Osteoblast (primary cell): ENCODE measurements around the gene POLA2. TPM values are rescaled to one million over a fixed set of nuclear protein-coding genes. Genes with fewer than 3 reads are reported as not detected.

Source experiments
- DNase-seq: peaks from one replicate; pipeline ENCODE4 v3.0.0; 2011; ENCODE audit warnings: low spot score, mixed read lengths; ENCODE audit not compliant: insufficient read length; ENCODE audit errors: missing footprints
- H2AFZ ChIP-seq: 2 replicates; pipeline ENCODE4 v1.6.0; 2011; ENCODE audit warnings: mild to moderate bottlenecking, low read length
- H3K27ac ChIP-seq: 2 replicates; pipeline ENCODE4 v1.5.1; 2011; ENCODE audit warnings: mild to moderate bottlenecking, low read depth, low read length, moderate library complexity
- H3K27me3 ChIP-seq: 2 replicates; pipeline ENCODE4 v1.6.0; 2012; ENCODE audit warnings: mild to moderate bottlenecking, control low read depth, inconsistent platforms, low read length, moderate library complexity; ENCODE audit not compliant: insufficient read depth
- H3K36me3 ChIP-seq: 2 replicates; pipeline ENCODE4 v1.5.1; 2011; ENCODE audit warnings: mild to moderate bottlenecking, low read length, control low read depth, moderate library complexity; ENCODE audit not compliant: insufficient read depth
- H3K4me1 ChIP-seq: 2 replicates; pipeline ENCODE4 v1.5.1; 2011; ENCODE audit warnings: mild to moderate bottlenecking, low read length, control low read depth, moderate library complexity; ENCODE audit not compliant: insufficient read depth
- H3K4me2 ChIP-seq: 2 replicates; pipeline ENCODE4 v1.6.0; 2011; ENCODE audit warnings: mild to moderate bottlenecking, low read length; ENCODE audit not compliant: insufficient read depth
- H3K4me3 ChIP-seq: fragments of 200-600 bp; sonication (generic); 3 replicates; pipeline ENCODE4 v1.5.1; 2012; ENCODE audit warnings: mild to moderate bottlenecking, low read length, inconsistent platforms; ENCODE audit not compliant: insufficient read depth
- H3K79me2 ChIP-seq: 2 replicates; pipeline ENCODE4 v1.6.0; 2012; ENCODE audit warnings: mild to moderate bottlenecking, low read length, control low read depth, inconsistent platforms; ENCODE audit not compliant: insufficient read depth
- H3K9me3 ChIP-seq: 2 replicates; pipeline ENCODE4 v1.5.1; 2011; ENCODE audit warnings: low read depth, low read length, control low read depth
- H4K20me1 ChIP-seq: 2 replicates; pipeline ENCODE4 v1.6.0; 2012; ENCODE audit warnings: mild to moderate bottlenecking, low read length, control low read depth; ENCODE audit not compliant: insufficient read depth
- total RNA-seq: library from RNA; depleted of rRNA; stranded (reverse); fragments of >200 nt; gene quantifications from 2 replicates; pipeline ENCODE4 v1.2.3, GENCODE V29; 2012
- TF ChIP-seq, protein P1 (sequence below): IDR thresholded peaks from 2 replicates; pipeline ENCODE4 v1.5.1; 2011; ENCODE audit warnings: mild to moderate bottlenecking, low read depth, low read length, moderate library complexity; ENCODE audit errors: extremely low read depth

POLA2 gene
- total RNA-seq, 1 donor: 4.3 TPM

DNA sequence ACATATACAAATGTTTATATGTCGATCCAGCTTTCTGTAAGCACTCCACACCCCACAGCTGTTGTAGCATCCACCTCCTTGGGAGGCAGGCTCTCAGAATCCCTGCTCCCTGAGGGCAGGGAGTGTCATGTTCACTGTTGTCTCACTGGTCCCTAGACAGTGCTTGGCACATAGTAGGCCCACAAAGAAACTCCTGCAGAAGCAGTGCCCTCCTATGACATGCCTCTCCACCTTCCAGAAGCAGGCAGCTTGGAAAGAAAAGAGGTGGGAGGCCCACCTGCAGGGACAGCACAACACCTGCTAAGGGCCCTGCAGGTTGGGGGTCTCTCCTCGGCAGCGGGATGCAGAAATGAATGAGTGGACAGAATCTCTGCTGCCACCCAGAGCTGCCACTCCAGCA lies 41.8 kb downstream of the POLA2 start:
- TF ChIP-seq, protein P1, sequence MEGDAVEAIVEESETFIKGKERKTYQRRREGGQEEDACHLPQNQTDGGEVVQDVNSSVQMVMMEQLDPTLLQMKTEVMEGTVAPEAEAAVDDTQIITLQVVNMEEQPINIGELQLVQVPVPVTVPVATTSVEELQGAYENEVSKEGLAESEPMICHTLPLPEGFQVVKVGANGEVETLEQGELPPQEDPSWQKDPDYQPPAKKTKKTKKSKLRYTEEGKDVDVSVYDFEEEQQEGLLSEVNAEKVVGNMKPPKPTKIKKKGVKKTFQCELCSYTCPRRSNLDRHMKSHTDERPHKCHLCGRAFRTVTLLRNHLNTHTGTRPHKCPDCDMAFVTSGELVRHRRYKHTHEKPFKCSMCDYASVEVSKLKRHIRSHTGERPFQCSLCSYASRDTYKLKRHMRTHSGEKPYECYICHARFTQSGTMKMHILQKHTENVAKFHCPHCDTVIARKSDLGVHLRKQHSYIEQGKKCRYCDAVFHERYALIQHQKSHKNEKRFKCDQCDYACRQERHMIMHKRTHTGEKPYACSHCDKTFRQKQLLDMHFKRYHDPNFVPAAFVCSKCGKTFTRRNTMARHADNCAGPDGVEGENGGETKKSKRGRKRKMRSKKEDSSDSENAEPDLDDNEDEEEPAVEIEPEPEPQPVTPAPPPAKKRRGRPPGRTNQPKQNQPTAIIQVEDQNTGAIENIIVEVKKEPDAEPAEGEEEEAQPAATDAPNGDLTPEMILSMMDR: no peak
- H3K27me3 ChIP-seq: no peaks in the 10 kb centered on the region
- H3K79me2 ChIP-seq: no peaks in the 10 kb centered on the region
- no peaks in the 10 kb centered on the region for H4K20me1 ChIP-seq
- H3K27ac ChIP-seq: no peak overlapping the region
- no peak overlapping the region for H2AFZ ChIP-seq
- DNase-seq: no peak
- no peak overlapping the region for H3K4me2 ChIP-seq
- H3K4me1 ChIP-seq: peaks cover 6% of the 10 kb centered on the region
- no peak overlapping the region for H3K4me3 ChIP-seq
- no peaks in the 10 kb centered on the region for H3K36me3 ChIP-seq
- no peaks in the 10 kb centered on the region for H3K9me3 ChIP-seq

DNA sequence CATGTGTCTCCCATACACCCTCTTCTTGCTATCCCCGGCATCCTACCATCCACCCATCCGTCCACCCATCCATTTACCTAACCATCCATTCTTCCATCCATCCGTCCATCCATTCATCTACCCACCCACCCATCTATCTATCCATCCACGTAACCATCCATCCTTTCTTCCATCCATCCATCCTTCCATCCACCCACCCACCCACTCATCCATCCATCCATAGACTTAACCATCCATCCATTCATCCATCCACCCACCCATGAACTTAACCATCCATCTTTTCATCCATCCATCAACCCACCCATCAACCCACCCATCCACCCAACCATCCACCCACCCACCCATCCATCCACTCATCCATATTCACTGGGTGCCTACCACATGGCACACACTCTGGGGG lies 42.3 kb downstream of the POLA2 start:
- no peaks in the 10 kb centered on the region for H4K20me1 ChIP-seq
- H3K36me3 ChIP-seq: no peaks in the 10 kb centered on the region
- no peak overlapping the region for H3K4me2 ChIP-seq
- TF ChIP-seq, protein P1: no peak
- no peak for DNase-seq
- H3K4me1 ChIP-seq: peaks cover 8% of the 10 kb centered on the region
- no peak overlapping the region for H3K4me3 ChIP-seq
- no peaks in the 10 kb centered on the region for H3K27me3 ChIP-seq
- H2AFZ ChIP-seq: no peak overlapping the region
- H3K27ac ChIP-seq: no peak overlapping the region
- H3K79me2 ChIP-seq: no peaks in the 10 kb centered on the region
- H3K9me3 ChIP-seq: no peaks in the 10 kb centered on the region

DNA sequence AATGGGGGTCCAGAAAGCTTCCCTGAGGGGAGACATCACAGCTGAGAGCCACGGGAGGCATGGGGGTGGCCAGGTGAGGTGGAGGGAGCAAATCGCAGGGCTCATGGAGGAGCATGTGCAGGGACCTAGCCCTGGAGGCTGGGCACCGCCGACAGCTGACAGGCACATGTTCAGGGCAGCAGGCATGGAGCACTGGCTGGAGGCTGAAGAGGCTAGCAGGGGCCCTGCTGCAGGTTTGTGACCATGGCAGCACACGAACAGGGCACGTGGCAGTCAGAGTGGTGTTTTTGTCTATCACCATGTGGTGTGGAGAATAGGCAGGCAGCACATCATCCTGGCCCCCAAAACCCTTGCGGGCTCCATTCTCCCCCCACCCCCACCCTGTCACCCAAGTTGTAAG lies 42.9 kb downstream of the POLA2 start:
- no peak overlapping the region for H3K4me2 ChIP-seq
- DNase-seq: no peak
- no peaks in the 10 kb centered on the region for H3K9me3 ChIP-seq
- H2AFZ ChIP-seq: no peak overlapping the region
- H3K36me3 ChIP-seq: no peaks in the 10 kb centered on the region
- H3K4me3 ChIP-seq: no peak overlapping the region
- TF ChIP-seq, protein P1: no peak
- no peaks in the 10 kb centered on the region for H3K27me3 ChIP-seq
- H3K79me2 ChIP-seq: no peaks in the 10 kb centered on the region
- no peaks in the 10 kb centered on the region for H4K20me1 ChIP-seq
- no peak overlapping the region for H3K27ac ChIP-seq
- H3K4me1 ChIP-seq: peaks cover 9% of the 10 kb centered on the region

DNA sequence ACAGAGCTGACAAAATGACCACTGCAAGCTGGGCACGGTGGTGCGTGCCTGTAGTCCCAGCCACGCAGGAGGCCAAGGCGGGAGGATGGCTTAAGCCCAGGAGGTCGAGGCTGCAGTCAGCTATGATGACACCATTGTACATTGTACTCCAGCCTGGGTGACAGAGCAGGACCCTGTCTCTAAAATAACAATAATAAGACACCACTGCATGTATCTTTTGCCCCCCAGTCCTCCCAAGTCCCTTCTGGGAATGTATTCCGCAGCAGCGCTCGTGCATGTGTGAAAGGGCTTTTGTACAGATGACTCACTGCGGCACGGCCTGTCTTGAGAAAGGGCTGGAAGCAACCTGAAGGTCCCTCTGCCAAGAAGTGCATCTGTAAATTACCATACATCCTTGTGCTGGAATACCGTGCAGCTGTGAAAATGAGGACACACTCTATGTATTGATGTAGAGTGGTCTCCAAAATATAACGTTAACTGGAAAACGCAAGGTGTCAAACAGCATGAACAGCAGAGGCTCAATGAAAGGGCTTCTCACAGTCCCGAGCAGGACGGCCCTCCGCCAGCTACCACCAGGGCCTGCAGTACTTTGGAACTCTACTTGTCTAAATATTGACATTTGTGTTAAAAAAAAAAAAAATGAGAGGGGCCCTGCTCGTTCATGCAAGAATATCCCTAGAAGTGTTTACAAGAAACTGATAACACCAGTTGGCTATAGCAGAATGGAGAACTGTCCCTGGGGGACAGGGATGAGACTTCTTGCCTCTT lies 43.9 kb downstream of the POLA2 start:
- H3K27ac ChIP-seq: no peak overlapping the region
- H3K4me3 ChIP-seq: no peak overlapping the region

More for the DNA sequence above, 43.9 kb downstream of the POLA2 start:
- Histone ChIP-seq H2AFZ (no peak overlapping the region), H3K27me3 (no peaks in the 10 kb centered on the region), H3K36me3 (no peaks in the 10 kb centered on the region), H3K4me2 (no peak overlapping the region), H4K20me1 (no peaks in the 10 kb centered on the region), H3K9me3 (no peaks in the 10 kb centered on the region), H3K79me2 (no peaks in the 10 kb centered on the region), H3K4me1 (peaks cover 17% of the 10 kb centered on the region)
- TF ChIP-seq, protein P1: no peak
- DNase-seq: peak; percentile 83
